Activated naive CD4-positive, alpha-beta T cell treated with anti-CD3 and anti-CD28 coated beads, Interleukin-2, amount 50 U/mL, for 24 hours (primary cell): Measurements from ENCODE around the gene CHIC1.
"Not testable (repeated sequence)": the region's sequence is repeated elsewhere in the genome, so short reads cannot be mapped to it uniquely, and the experiment has no call there.

ENCODE experiments used
- H3K27ac Mint-ChIP-seq: one replicate; pipeline ENCODE4 v1.8.0; 2021; ENCODE audit warnings: mild to moderate bottlenecking, mixed read lengths
- H3K27me3 Mint-ChIP-seq: one replicate; pipeline ENCODE4 v1.8.0; 2021; ENCODE audit warnings: mixed read lengths
- H3K36me3 Mint-ChIP-seq: one replicate; pipeline ENCODE4 v1.8.0; 2021; ENCODE audit warnings: mixed read lengths
- H3K4me1 Mint-ChIP-seq: one replicate; pipeline ENCODE4 v1.8.0; 2021; ENCODE audit warnings: mixed read lengths
- H3K4me3 Mint-ChIP-seq: one replicate; pipeline ENCODE4 v1.8.0; 2021; ENCODE audit warnings: mild to moderate bottlenecking, mixed read lengths
- H3K9me3 Mint-ChIP-seq: one replicate; pipeline ENCODE4 v1.8.0; 2021; ENCODE audit warnings: mixed read lengths

Gene CHIC1

GRCh38 chrX:73562984-73563737, at the start of gene CHIC1:
CHIC1 (plus strand) TSS chrX:73563197; CDS start chrX:73563285, 88 bp downstream.
- Mint-ChIP-seq H3K4me3 (peak within 1 kb of the TSS; percentile 89), H3K27me3 (no peaks in the 10 kb centered on the region), H3K27ac (peak within 1 kb of the TSS; percentile 98), H3K36me3 (no peaks in the 10 kb centered on the region), H3K9me3 (no peaks in the 10 kb centered on the region), H3K4me1 (peaks cover 30% of the 10 kb centered on the region)

GRCh38 chrX:73522823-73523222, 40.2 kb upstream of the CHIC1 start:
- not testable (repeated sequence) for H3K4me3 Mint-ChIP-seq, H3K4me1 Mint-ChIP-seq, H3K36me3 Mint-ChIP-seq, H3K9me3 Mint-ChIP-seq, H3K27me3 Mint-ChIP-seq, H3K27ac Mint-ChIP-seq

GRCh38 chrX:73524906-73525305, 38.1 kb upstream of the CHIC1 start:
- Mint-ChIP-seq H3K27me3 (no peaks in the 10 kb centered on the region), H3K4me3 (no peak overlapping the region), H3K4me1 (no peaks in the 10 kb centered on the region), H3K27ac (no peak overlapping the region), H3K36me3 (peaks cover 2% of the 10 kb centered on the region), H3K9me3 (peaks cover 9% of the 10 kb centered on the region)

GRCh38 chrX:73525928-73526690, 36.9 kb upstream of the CHIC1 start:
- Mint-ChIP-seq H3K4me3 (no peak overlapping the region), H3K4me1 (no peaks in the 10 kb centered on the region), H3K9me3 (peaks cover 9% of the 10 kb centered on the region), H3K36me3 (peaks cover 7% of the 10 kb centered on the region), H3K27me3 (no peaks in the 10 kb centered on the region), H3K27ac (no peak overlapping the region)

- not testable (repeated sequence) for H3K27me3 Mint-ChIP-seq, H3K4me1 Mint-ChIP-seq, H3K27ac Mint-ChIP-seq, H3K4me3 Mint-ChIP-seq
- Mint-ChIP-seq H3K9me3 (peaks cover 16% of the 10 kb centered on the region), H3K36me3 (peaks cover 27% of the 10 kb centered on the region)
These were observed 31.3 kb upstream of the CHIC1 start for GRCh38 chrX:73531655-73532054.

GRCh38 chrX:73556159-73556558, 6.8 kb upstream of the CHIC1 start:
- Mint-ChIP-seq H3K4me1 (peaks cover 8% of the 10 kb centered on the region), H3K36me3 (peaks cover 2% of the 10 kb centered on the region), H3K9me3 (no peaks in the 10 kb centered on the region), H3K27ac (no peak overlapping the region), H3K27me3 (no peaks in the 10 kb centered on the region), H3K4me3 (no peak overlapping the region)

- Mint-ChIP-seq H3K4me3 (peak overlapping the region; percentile 89), H3K27me3 (no peaks in the 10 kb centered on the region), H3K27ac (no peak overlapping the region), H3K4me1 (peaks cover 30% of the 10 kb centered on the region), H3K36me3 (no peaks in the 10 kb centered on the region), H3K9me3 (no peaks in the 10 kb centered on the region)
These were observed 1.2 kb upstream of the CHIC1 start for GRCh38 chrX:73561801-73562200.

GRCh38 chrX:73562458-73562857, 539 bp upstream of the CHIC1 start:
- H3K36me3 Mint-ChIP-seq: no peaks in the 10 kb centered on the region
- peak overlapping the region; percentile 89 for H3K4me3 Mint-ChIP-seq
- no peaks in the 10 kb centered on the region for H3K9me3 Mint-ChIP-seq
- peak overlapping the region; percentile 98 for H3K27ac Mint-ChIP-seq
- H3K27me3 Mint-ChIP-seq: no peaks in the 10 kb centered on the region
- peaks cover 30% of the 10 kb centered on the region for H3K4me1 Mint-ChIP-seq

GRCh38 chrX:73563738-73564068, 706 bp downstream of the CHIC1 start:
- Mint-ChIP-seq H3K4me1 (peaks cover 30% of the 10 kb centered on the region), H3K27ac (peak overlapping the region; percentile 98), H3K27me3 (no peaks in the 10 kb centered on the region), H3K4me3 (peak overlapping the region; percentile 89), H3K36me3 (no peaks in the 10 kb centered on the region), H3K9me3 (no peaks in the 10 kb centered on the region)

GRCh38 chrX:73577361-73577760, 14.4 kb downstream of the CHIC1 start:
- Mint-ChIP-seq H3K9me3 (no peaks in the 10 kb centered on the region), H3K27me3 (no peaks in the 10 kb centered on the region), H3K36me3 (peaks cover 9% of the 10 kb centered on the region), H3K4me3 (no peak overlapping the region), H3K27ac (no peak overlapping the region), H3K4me1 (peaks cover 60% of the 10 kb centered on the region)

GRCh38 chrX:73581002-73581628, 18.1 kb downstream of the CHIC1 start:
- H3K36me3 Mint-ChIP-seq: peaks cover 5% of the 10 kb centered on the region
- peaks cover 34% of the 10 kb centered on the region for H3K4me1 Mint-ChIP-seq
- H3K27me3 Mint-ChIP-seq: no peaks in the 10 kb centered on the region
- peak overlapping the region; percentile 12 for H3K27ac Mint-ChIP-seq
- H3K9me3 Mint-ChIP-seq: no peaks in the 10 kb centered on the region
- H3K4me3 Mint-ChIP-seq: no peak overlapping the region

GRCh38 chrX:73597758-73598157, 34.8 kb downstream of the CHIC1 start:
- not testable (repeated sequence) for H3K4me3 Mint-ChIP-seq, H3K27ac Mint-ChIP-seq, H3K9me3 Mint-ChIP-seq, H3K27me3 Mint-ChIP-seq
- peaks cover 35% of the 10 kb centered on the region for H3K36me3 Mint-ChIP-seq
- peaks cover 13% of the 10 kb centered on the region for H3K4me1 Mint-ChIP-seq

- Mint-ChIP-seq H3K9me3 (peaks cover 7% of the 10 kb centered on the region), H3K27ac (peak overlapping the region; percentile 62), H3K27me3 (no peaks in the 10 kb centered on the region), H3K4me3 (no peak overlapping the region), H3K4me1 (peaks cover 15% of the 10 kb centered on the region), H3K36me3 (peaks cover 46% of the 10 kb centered on the region)
These were observed 52.0 kb downstream of the CHIC1 start for GRCh38 chrX:73615022-73615421.

GRCh38 chrX:73641669-73642068, 78.7 kb downstream of the CHIC1 start:
- Mint-ChIP-seq H3K4me1 (peaks cover 15% of the 10 kb centered on the region), H3K36me3 (peaks cover 51% of the 10 kb centered on the region)
- H3K9me3 Mint-ChIP-seq, H3K27me3 Mint-ChIP-seq, H3K27ac Mint-ChIP-seq, H3K4me3 Mint-ChIP-seq: not testable (repeated sequence)

GRCh38 chrX:73647212-73647611, 84.2 kb downstream of the CHIC1 start:
- no peaks in the 10 kb centered on the region for H3K4me1 Mint-ChIP-seq
- H3K4me3 Mint-ChIP-seq: no peak overlapping the region
- H3K27ac Mint-ChIP-seq: no peak overlapping the region
- no peaks in the 10 kb centered on the region for H3K9me3 Mint-ChIP-seq
- no peaks in the 10 kb centered on the region for H3K27me3 Mint-ChIP-seq
- H3K36me3 Mint-ChIP-seq: peaks cover 21% of the 10 kb centered on the region
